Stimulated activated CD4-positive, alpha-beta T cell treated with anti-CD3 and anti-CD28 coated beads, Interleukin-15, amount 100 ng/mL, for 1 hour (primary cell): ENCODE results near the gene SDK1.
"Not testable (repeated sequence)": the region's sequence is repeated elsewhere in the genome, so short reads cannot be mapped to it uniquely, and the experiment has no call there.

Experiments used
- DNase-seq, 2 donors: peaks; one replicate each; pipeline ENCODE4 v3.0.0-alpha.2; 2020; ENCODE audit warnings: low read depth in 1 of 2, low spot score in 1 of 2

SDK1 gene

DNA sequence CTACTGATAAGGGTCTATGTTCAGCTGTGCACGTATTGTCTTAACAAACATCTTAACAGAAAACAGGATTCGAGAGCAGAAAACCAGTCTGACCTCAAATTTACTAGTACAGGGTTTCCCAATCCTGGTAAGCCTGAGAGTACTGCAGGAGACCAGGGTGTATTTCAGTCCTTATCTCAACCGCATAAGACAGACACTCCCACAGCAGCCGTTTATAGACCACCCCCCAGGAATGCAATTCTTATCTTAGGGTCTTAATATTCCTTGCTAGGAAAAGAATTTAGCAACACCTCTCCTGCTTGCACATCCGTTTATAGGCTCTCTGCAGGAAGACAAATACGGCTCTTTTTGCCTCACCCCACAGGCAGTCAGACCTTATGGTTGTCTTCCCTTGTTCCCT lies 277.3 kb downstream of the SDK1 start:
- no peak for DNase-seq

GRCh38 chr7:3579638-3580219 lies 278.7 kb downstream of the SDK1 start:
- no peak for DNase-seq

DNA sequence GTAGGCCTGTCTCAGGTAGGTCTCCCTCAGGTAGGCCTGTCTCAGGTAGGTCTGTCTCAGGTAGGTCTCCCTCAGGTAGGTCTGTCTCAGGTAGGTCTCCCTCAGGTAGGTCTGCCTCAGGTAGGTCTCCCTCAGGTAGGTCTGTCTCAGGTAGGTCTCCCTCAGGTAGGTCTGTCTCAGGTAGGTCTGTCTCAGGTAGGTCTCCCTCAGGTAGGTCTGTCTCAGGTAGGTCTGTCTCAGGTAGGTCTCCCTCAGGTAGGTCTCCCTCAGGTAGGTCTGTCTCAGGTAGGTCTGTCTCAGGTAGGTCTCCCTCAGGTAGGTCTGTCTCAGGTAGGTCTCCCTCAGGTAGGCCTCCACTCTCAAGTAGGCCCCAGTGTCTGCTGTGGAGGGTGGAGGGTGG lies 281.1 kb downstream of the SDK1 start:
- not testable (repeated sequence) for DNase-seq

GRCh38 chr7:3585826-3586225 lies 284.8 kb downstream of the SDK1 start:
- DNase-seq: no peak

DNA sequence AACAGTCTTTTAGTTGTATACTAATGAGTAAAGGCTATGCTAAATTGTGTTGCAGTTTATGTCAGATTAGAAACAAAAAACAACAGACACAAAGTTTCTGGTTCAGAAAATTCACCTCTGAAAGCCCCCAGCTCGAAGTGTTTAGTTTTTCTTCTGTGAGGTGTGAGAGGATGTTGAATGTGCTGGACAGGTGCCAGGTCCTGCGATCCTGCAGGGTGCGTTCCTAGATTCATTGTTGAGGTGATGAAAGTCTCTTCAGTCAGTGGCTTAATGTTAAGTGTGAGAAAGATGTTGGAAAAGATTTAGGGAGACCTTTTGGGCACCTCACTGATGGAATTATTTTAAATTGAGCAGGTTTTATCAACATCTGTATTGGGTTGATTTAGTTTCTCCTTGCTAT lies 287.3 kb downstream of the SDK1 start:
- DNase-seq: no peak

GRCh38 chr7:3589752-3590151 lies 288.7 kb downstream of the SDK1 start:
- DNase-seq: no peak

GRCh38 chr7:3591219-3591618 lies 290.2 kb downstream of the SDK1 start:
- DNase-seq: no peak

GRCh38 chr7:3591944-3592343 lies 290.9 kb downstream of the SDK1 start:
- no peak for DNase-seq

- no peak for DNase-seq
Measured at GRCh38 chr7:3592401-3593134, 291.5 kb downstream of the SDK1 start.

- DNase-seq: no peak
Measured at GRCh38 chr7:3594901-3595300, 293.8 kb downstream of the SDK1 start.

DNA sequence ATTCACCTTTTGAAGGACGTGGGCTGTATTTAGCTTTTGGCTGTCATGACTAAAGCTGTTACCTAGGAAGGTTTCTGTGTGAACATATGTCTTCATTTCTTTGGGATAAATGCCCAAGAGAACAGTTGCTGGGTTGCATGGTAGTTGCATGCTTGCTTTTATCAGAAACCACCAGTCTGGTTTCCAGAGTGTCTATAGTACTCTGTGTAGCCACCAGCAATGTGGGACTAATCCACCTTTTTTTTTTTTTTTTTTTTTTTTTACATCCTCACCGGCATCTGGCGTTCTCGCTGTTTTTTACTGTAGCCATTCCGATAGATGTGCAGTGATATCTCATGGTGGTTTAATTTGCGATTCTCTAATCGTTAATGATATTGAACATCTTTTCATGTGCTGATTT lies 297.8 kb downstream of the SDK1 start:
- DNase-seq: no peak

GRCh38 chr7:3605222-3605621 lies 304.2 kb downstream of the SDK1 start:
- no peak for DNase-seq

GRCh38 chr7:3606436-3606835 lies 305.4 kb downstream of the SDK1 start:
- no peak for DNase-seq

GRCh38 chr7:3607847-3608246 lies 306.8 kb downstream of the SDK1 start:
- no peak for DNase-seq

DNA sequence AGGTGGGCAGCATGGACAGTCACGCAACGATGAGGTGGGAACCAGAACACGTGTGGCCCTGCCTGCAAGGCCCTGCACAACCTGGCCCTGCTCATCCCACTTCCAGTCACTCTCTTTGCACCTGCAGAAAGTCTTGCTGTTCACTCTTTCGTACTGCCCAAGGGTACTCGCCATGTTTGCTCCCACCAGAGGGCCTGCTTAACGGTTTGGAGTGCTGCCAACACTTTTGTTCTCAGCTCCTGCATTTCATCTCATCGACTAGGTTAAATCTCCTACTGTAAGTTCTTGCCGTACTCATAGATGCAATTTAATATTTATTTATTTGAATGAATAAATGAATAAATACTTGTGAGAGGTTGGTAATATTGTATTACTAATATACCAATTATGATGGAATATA lies 315.3 kb downstream of the SDK1 start:
- no peak for DNase-seq

DNA sequence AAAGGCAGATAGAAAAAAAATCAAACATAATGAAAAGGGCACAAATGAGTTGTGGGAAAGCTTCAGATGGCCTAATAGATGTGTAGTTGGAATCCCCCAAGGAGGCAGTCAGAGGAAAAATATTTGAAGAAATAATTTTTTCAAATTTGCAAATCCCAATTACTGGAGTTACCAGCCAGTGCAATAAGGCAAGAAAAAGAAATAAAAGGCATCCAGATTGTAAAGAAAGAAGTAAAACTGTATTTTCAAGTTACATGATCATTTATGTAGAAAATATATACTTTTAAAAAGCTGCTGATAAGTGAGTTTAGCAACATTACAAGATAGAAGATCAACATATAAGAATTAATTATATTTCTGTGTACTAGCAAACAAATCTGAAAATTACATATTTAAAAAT lies 329.0 kb downstream of the SDK1 start:
- DNase-seq: no peak

- DNase-seq: no peak
Measured at GRCh38 chr7:3634396-3634795, 333.3 kb downstream of the SDK1 start.

- DNase-seq: no peak
Measured at GRCh38 chr7:3636131-3636860, 335.2 kb downstream of the SDK1 start.

DNA sequence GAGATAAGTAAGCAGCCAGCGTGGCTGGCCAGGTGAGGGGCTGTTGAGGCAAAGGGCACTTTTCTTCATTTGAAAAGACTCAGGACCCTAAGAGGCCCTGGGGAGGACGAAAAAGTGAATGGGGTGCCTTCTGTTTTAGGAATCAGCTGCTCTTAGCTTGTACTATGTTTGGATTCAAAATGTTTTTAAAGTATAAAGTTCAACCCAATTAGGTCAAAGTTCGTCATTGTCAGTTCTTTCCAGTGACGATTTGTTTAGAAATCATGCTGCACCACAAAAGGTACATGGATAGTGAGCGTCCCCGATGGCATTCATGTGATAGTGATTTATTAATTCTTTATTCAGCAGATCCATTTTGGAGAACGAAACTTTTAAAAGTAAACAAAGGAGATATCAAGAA lies 338.2 kb downstream of the SDK1 start:
- DNase-seq: no peak

DNA sequence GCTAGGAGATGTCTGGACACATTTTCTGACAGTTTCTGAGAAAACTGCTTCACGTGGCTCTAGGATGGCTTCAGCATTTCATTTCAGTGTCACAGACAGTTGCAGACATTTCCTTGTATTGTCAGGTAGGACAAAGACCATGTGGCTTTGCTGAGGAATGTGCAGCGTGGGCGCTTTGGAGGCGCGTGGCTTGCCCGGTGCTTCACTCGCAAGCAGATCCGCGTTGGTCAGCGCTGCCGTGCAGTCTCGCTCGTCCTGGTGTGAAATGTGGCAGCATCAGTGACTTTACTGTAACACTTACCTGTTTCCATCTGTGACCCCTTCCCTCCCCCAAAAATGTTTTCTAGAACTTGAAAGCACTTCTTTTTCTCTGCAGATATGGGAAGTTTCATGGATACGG lies 340.5 kb downstream of the SDK1 start:
- no peak for DNase-seq

GRCh38 chr7:3643091-3643490 lies 342.0 kb downstream of the SDK1 start:
- no peak for DNase-seq

DNA sequence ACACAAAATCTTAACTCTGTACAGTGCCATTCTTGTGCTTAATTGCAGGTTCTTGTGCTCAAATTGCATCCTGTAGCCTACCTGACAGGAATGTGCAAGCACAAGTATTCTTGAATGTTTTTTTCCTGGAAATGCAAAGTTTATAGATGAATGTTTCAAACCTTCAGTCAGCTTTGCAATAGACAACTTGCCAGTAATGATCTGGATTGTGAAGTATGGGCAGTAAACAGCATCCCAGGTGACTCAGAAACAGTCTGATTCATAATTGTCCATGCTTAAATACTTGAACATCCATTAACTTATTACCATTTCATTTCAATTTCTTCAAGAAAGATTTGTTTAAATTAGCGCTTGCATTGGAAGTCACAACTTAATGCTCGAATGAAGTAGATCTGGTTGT lies 347.2 kb downstream of the SDK1 start:
- DNase-seq: no peak

GRCh38 chr7:3649250-3649649 lies 348.2 kb downstream of the SDK1 start:
- DNase-seq: no peak
